Activated CD8-positive, alpha-beta memory T cell treated with anti-CD3 and anti-CD28 coated beads for 48 hours (primary cell): ENCODE results near the gene KAT14.
"Not testable (repeated sequence)": the region's sequence is repeated elsewhere in the genome, so short reads cannot be mapped to it uniquely, and the experiment has no call there.

Experiments used
- DNase-seq, 3 experiments: peaks; one replicate each; pipeline ENCODE4 v3.0.0-alpha.2; 2020; ENCODE audit warnings: low read depth in 2 of 3, low spot score in 2 of 3

Gene KAT14

GRCh38 chr20:18156045-18156444 lies 18.4 kb downstream of the KAT14 start:
- no peak for DNase-seq

GRCh38 chr20:18164356-18164755 lies 26.7 kb downstream of the KAT14 start:
- DNase-seq, result no peak

GRCh38 chr20:18165553-18165952 lies 27.9 kb downstream of the KAT14 start:
- DNase-seq, result no peak

- DNase-seq, result no peak
Measured at GRCh38 chr20:18166241-18166881, 28.7 kb downstream of the KAT14 start.

GRCh38 chr20:18166950-18167349 lies 29.3 kb downstream of the KAT14 start:
- no peak for DNase-seq

GRCh38 chr20:18172379-18172778 lies 34.7 kb downstream of the KAT14 start:
- no peak for DNase-seq

GRCh38 chr20:18174906-18175683 lies 37.4 kb downstream of the KAT14 start:
- DNase-seq, result no peak

- DNase-seq, result no peak
Measured at GRCh38 chr20:18176318-18176785, 38.7 kb downstream of the KAT14 start.

GRCh38 chr20:18180366-18180765 lies 42.7 kb downstream of the KAT14 start:
- not testable (repeated sequence) for DNase-seq

GRCh38 chr20:18180815-18181214 lies 43.2 kb downstream of the KAT14 start:
- DNase-seq, result no peak

GRCh38 chr20:18187020-18187419 lies 49.4 kb downstream of the KAT14 start:
- no peak for DNase-seq

GRCh38 chr20:18188434-18188833 lies 50.8 kb downstream of the KAT14 start:
- DNase-seq, result no peak

GRCh38 chr20:18190338-18191233 lies 52.9 kb downstream of the KAT14 start:
- DNase-seq, result no peak

GRCh38 chr20:18191306-18191705 lies 53.6 kb downstream of the KAT14 start:
- DNase-seq, result no peak

- DNase-seq, result not testable (repeated sequence)
Measured at GRCh38 chr20:18194461-18194860, 56.8 kb downstream of the KAT14 start.

- no peak for DNase-seq
Measured at GRCh38 chr20:18195931-18196330, 58.3 kb downstream of the KAT14 start.

- DNase-seq, result no peak
Measured at GRCh38 chr20:18197382-18198070, 59.9 kb downstream of the KAT14 start.

- no peak for DNase-seq
Measured at GRCh38 chr20:18202966-18203365, 65.3 kb downstream of the KAT14 start.

GRCh38 chr20:18203700-18204099 lies 66.0 kb downstream of the KAT14 start:
- not testable (repeated sequence) for DNase-seq

GRCh38 chr20:18213002-18213401 lies 75.3 kb downstream of the KAT14 start:
- no peak for DNase-seq

GRCh38 chr20:18215566-18215965 lies 77.9 kb downstream of the KAT14 start:
- no peak for DNase-seq
